Muscle of arm (tissue), 12 donors: ENCODE measurements around the gene COG8. TPM values are rescaled to one million over a fixed set of nuclear protein-coding genes. Genes with fewer than 3 reads are reported as not detected.

Experiments
- DNase-seq: peaks from one replicate; pipeline ENCODE4 v3.0.0-alpha.2; 2013
- polyA plus RNA-seq, 12 donors: library from polyadenylated mRNA; unstranded; fragments of 120-200 nt; gene quantifications; one replicate each; pipeline ENCODE4 v1.2.1, GENCODE V29; 2013; ENCODE audit not compliant: insufficient read length in 12 of 12

Gene COG8
- polyA plus RNA-seq, 12 donors = 18.5 to 26.9 (median 22.5) TPM; not detected in 1

DNA sequence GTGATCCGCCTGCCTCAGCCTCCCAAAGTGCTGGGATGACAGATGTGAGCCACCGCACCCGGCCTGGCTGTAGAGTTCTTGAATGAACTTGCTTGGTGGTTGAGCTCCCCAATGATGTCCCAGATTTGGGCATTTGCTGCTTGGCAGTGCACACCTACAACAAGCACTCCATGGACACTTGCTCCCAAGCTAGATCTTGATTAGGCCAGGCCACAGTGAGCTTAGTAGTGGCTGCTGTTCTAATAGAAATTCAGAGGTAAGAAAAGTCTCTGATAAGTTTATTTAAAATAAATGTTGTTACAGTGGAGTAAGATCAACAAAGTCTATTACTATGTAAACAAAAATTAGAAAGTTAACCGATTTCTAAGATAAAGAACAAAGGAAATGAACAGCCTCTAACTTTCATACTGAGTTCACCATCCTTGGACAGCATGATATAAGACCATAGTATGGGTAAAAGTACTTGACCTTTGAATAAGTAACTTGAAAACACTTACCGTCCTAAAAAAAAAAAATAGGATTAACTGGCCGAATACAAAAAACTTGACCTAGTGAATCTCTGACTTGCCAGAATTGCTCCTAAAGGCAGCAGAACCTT, 11.3 kb upstream of the COG8 start:
- no peak for DNase-seq

DNA sequence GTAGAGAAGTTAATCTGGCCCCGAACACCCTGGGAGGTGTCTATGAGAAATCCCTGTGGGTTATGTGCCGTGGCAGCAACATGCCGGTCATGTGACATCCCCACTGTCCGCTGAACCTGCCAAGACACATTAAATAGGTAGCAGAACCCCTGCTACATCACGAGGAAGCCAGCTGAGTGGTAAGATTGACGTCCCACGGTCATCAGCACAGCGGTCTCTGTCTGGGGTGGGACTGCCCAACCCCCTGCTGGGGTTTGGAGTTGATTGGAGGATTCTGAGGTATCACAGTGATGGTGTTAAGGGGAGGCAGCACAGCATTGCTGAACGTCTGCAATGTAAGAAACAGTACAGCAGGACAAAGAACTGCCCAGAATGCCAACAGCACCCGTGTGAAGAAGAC, 10.2 kb upstream of the COG8 start:
- no peak for DNase-seq

DNA sequence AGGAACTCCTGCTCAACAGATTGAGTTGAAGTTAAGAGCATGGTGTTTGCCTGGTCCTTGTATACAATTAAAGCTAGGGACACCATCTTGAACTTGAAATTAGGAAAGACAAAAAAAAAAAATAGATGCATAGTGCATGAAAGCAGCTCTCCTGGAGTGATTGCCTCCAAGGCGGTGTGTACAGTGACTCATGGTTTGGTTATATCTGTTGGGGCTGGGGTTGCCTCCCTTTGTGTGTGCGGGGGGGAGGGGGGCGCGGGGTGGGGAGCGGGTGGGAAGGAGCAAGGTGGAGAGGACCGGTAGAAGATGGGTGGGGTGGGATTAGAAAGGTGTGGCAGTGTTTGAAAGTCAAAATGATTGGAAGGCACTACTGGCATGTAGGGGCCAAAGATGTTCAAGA, 8.9 kb upstream of the COG8 start:
- no peak for DNase-seq

DNA sequence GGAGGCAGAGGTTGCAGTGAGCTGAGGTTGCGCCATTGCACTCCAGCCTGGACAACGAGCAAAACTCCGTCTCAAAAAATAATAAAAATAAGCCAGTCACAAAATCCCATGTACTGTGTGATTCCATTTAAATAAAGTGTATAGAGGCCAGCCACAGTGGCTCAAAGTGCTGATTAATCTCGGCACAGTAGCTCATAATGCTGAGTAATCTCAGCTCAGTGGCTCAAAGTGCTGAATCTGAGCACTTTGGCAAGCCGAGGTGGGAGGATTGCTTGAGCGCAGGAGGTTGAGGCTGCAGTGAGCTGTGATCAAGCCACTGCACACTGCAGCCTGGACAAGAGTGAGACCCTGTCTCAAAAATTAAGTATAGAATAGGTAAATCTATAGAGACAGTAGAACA, 7.3 kb upstream of the COG8 start:
- DNase-seq = no peak

DNA sequence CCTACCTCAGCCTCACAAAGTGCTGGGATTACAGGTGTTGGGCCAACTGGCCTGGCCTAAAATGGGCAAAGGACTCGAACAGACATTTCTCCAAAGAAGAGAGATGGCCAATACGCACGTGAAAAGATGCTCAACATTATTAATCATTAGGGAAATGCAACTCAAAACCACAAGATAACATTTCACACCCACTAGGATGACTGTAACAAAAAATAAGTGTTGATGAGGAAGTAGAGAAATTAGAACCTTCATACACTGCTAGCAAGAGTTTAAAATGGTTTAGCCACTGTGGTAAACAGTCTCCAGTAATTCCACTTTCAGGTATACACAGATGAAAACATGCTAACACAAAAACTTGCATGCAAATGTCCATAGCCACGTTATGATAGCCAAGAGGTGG, 6.6 kb upstream of the COG8 start:
- no peak for DNase-seq

DNA sequence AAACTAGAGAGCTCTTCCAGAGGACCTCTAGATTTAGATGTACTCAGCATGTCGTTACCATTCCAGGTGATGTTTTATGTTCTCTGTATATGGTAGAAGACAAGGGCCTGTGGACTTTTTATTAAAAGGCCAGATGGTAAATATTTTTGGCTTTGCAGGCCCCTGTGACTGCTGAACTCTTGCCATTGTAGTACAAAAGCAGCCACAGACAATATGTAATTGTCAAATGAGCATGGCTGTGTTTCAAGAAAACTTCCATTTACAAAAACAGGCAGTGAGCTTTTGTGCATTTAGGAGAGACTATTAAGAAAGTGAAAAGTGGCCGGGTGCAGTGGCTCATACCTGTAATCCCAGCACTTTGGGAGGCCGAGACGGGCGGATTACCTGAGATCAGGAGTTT, 4.8 kb upstream of the COG8 start:
- DNase-seq = no peak

DNA sequence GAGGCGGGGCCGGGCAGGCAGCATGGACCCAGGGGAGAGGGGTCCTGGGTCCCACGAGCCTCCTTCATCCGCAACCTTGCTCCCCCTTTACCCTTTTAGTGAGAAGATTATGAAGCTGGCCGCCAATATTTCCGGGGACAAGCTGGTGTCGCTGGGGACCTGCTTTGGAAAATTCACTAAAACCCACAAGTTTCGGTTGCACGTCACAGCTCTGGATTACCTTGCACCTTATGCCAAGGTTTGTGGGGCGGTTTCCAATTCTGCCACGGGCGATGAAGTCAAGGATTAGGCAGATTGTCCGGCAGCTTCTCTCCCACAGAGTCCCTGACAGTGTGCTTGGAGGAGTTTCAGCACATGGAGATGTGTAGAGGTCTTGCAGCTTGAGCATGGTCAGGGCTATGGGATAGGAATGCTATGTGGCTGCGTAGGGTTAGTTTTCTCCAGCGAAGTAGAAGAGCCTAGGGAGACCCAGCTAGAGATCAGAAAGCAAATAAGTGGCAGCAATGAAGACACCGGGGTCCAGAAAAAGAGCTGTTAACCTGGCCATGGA, 806 bp upstream of the COG8 start:
- no peak for DNase-seq

DNA sequence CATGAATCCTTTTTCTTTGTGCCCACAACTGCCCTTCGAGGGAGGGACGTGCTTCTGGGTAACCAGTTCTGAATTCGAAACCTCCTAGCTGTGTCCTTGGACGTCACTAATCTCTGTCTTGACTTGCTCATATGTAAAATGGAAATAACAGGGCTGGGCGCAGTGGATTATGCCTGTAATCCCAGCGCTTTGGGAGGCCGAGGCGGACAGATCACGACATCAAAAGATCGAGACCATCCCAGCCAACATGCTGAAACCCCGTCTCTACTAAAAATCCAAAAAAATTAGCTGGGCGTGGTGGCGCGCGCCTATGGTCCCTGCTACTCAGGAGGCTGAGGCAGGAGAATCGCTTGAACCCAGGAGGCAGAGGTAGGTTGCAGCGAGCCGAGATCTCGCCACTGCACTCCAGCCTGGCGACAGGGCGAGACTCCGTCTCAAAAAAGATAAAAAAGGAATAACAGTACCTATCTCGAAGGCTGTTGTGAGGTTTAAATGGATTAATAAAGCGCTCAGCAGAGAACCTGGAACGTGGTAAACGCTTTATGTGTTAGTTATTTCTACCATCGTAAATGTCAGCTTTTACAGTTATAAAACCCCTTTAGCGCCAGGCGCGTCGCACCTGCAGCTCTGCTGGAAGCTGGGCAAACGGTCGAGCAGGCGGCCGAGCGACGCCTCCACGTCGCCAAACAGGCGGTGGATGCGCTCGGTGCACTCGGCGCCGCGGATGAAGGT, 641 bp downstream of the COG8 start:
- DNase-seq = no peak

DNA sequence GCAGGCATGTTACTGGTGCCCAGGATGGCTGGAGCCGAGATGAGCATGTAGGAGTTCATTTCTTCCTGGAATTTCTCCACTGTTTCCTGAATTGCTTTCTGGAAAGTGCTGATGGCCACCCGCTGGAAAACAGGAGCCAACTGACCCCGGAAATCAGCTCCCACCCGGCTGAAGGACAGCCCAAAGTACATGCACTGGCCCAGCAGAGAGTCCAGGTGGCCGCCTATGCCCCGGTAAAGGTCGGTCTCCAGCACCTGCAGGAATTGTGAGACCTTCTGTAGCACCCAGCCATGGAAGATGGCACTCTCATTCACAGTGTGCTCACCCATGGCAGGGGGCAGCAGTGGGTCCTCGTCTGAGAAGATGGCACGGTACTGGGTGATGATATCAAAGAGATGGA, 4.7 kb downstream of the COG8 start:
- DNase-seq = no peak

DNA sequence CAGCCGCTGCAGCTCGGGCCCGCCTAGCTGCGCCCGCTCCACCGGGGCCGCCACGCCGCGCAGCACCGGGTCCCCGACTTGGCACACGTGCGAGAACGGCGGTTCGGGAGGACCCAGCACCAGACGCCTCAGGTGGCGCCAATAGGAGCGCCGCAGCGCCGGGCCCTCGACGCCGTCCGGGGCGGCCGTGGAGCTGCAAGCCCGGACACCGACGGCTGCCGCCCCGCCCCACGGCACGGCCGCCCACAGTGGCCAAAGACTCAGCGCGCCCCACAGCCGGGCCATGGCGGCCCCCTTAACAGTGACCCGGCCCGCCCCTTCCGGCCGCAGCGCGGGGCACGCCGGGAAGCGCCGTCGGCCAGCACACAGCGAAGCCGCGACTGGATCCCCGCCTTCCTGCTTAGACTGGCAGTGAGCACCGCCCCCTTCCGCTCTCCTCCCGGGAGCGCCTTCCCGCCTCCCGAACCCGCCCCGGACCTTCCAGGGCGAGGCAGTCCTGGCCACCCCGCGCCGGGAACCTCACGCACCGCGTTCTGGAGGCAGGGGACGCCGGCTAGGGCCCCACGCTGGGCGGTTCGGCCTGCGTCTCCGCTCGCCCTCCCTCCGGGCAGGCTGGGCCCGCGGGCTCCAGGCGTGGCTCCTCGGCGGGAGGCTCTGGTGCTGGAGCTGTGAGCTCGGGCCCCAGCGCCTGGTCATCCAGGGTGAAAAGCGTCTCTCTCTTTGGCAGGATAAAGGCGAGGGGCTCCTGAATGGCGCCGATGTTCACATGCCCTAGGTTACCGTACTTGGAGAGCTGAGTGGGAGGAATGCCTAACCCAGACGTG, 8.9 kb downstream of the COG8 start, which contains the start of gene PDF:
Gene PDF, minus strand, starts transcription at position 303 of the 824 bp plus-strand sequence. Its CDS starts 18 bp downstream, at position 285.
- peak; percentile 92 for DNase-seq

DNA sequence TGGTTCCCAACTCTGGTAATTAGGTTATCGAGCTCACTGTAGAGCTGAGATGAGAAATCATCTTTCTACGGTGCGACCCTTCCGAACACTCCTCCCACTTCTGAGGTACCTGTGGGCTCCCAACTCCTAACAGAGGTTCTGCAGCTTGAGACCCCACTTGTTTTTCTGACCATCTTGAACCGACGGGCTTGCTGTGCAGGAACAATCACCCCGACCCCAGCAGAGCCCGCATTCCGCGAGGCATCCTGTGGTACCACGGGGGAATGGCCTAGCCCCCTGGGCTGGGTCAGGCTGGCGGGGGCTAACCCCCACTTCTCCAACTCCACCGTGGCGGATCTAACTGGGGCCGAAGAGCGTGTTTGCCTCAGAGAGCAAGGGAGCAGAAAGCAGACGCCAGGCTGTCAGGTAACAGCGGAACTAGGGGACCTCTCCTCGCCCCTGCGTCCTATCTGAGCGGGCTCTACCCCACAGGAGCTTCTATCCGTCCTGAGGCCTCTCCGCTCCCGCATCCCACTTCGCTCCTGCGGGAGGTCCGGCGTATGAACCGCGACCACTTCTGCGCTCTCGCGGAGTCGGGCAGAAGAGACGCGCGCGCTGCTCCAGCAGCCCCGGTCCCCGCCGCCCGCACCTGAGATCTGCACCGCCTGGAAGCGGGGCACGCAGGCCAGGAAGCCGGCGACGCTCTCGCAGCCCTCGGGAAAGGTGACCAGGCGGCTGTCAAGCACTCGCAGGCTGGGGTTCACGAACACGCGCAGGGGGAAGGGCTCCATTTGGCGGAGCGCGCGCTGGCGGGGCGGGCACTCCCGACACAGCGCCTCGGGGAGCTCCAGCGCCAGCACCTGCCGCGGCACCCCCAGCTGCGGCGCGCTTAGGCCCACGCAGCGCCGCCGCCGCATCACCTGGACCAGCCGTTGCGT, 9.7 kb downstream of the COG8 start:
- no peak for DNase-seq

DNA sequence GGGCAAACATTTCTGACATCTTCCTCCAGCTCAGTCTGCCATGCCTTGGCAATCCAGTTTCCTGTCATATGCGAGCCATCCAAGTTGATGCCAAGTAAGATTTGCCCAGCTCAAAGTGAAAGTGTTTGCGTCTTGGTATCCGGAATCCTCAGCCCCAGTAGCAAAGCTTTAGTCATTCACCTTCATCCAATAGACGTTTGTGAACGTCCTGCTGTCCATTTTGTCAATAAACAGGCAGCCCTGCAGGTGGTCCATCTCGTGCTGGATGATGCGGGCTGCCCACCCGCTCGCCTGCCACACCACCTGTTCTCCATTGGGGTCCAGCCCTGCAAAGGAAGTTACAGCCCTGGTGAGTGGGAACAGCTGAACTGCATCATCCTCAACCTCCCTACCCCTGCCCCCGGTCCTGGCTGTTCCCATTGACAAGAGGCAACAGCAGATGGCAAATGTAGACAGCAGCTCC, 10.5 kb downstream of the COG8 start:
- no peak for DNase-seq

DNA sequence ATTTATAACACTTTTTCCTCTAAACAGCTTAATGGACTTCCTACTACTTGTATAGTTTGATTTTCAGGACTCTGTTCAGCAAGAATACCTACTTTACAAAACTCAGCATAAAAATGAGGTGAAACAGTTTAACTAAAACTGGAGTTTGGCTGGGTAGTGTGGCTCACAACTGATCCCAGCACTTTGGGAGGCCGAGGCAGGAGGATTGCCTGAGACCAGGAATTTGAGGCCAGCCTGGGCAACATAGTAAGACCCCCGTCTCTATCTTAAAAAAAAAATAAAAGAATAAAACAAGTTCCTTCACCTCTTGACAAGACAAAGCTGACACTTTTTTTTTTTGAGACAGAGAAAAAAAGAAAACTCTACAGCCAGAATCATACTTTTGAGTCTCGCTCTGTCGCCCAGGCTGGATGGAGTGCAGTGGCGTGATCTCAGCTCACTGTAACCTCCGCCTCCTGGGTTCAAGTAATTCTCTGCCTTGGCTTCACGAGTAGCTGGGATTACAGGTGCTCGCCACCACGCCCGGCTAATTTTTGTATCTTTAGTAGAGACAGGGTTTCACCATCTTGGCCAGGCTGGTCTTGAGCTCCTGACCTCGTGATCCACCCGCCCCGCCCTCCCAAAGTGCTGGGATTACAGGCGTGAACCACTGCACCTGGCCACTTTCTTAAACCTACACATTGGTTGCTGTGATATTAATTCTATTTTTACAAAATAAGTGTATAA, 11.6 kb downstream of the COG8 start:
- no peak for DNase-seq

DNA sequence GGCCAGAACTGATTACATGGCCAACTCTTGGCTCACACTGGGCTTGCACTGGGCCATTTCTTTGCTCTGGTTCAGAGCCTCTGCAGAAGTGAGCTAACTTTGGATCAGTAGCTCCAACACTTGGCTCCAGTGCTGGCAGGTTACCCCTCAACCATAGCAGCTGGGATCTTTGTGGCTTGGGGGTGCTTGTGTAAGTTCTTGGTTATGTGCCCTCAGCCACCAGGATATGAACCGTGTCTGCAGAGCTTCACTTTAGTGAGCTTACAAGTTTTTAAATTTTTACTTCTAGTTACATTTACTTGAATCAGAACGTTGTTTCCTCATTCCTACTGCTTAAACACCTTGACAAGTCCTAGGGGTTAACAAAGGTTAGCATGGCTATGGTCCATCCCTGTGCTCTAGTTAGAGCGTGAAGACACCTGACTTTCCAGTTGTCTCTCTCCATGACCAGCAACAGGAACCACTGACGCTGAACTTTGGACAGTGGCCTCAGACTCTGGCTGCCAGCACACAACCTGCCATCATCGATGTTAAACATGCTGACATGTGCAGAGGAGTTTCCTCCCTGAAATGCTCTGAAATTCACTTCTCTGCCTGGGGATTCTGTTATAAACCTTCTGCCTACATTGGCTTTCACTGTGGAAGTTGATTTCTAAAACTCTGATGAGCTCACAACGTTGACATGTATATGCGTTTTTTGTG, 13.0 kb downstream of the COG8 start:
- DNase-seq = no peak

DNA sequence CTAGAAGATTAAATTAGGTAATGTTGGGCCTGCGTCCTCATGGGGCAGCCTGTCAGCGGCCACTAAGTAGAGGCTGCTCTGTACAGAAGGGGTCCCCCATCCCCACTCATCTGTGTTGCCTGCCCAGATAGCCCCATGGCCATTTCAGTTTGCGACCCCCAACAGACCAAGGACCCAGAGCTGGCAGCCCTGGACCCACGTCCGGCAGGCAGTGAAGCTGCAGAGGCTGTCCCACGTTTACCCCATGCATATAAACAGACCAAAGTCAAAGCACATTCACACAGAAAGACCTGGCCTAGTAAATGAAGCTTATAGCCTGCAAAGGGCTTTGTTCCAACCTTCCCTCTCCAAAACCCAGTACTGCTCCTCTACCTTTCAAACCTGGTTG, 13.6 kb downstream of the COG8 start:
- no peak for DNase-seq

DNA sequence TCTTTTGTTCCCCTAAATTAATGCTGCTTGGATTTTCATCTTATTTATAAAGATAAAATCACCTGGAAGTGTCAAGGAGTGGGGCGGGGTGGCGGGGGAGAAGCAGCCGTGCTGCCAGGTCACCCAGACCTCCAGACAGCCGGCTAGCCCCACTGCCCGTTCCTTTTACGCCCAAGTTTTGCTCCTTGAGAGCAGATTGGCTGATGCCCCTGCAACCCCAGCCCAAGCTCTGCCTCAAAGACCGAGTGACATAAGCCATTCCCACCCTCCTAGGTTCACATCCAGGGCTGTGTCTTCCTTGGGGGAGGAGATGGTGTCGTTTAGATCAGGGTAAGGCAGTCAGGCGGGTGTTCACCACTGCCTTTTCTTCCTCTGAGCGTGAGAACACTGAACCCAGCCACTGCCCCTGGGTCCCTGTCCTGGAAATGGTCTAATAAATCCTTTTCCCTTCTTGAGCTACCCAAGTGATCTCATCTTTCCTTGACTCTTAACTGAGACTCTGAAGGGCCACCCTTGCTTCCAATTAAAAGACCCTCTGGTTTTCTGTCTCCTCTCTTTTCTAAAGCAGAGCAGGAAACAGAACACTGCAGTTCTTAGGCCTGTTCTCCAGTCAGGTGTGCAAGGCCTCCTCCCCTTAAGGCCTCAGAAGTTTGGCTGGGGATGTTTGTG, 14.6 kb downstream of the COG8 start:
- DNase-seq = no peak

DNA sequence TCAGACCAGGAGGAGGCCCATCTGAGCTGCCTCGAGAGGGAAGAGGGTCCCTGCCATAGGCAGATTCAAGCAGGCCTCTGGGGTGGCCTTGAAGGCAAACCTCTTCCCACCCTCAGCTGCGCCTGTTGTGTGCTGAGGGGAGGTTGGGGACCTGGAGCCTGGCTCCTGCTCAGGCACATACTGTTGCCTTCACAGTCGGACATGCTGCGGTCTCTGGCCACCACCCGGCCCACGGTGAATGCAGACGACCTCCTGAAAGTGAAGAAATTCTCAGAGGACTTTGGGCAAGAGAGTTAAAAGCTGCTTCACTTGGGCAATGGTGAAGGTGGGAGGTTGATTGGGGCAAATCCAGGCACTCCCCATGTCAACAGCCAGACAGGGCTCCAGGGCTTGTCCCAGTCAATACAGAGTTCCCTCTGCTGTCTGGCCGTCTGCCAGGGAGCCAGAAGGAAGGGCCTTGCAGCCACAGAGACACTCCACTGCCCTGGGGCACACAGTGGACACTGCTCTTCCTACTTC, 15.3 kb downstream of the COG8 start:
- no peak for DNase-seq

DNA sequence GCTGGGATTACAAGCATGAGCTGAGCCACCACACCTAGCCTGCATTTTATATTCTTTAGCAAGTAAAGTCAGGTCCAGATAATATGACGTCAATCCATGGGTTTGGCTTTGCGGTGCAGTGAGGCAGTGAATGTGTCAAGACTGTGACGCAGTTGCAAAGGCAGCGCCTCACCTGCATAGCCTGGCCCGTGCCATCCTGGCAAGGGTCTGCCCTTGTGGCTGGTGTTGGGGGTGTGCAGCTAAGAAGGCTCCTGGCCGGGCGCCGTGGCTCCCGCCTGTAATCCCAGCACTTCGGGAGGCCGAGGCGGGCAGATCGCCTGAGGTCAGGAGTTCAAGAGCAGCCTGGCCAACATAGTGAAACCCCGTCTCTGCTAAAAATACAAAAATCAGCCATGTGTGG, 15.9 kb downstream of the COG8 start:
- no peak for DNase-seq

DNA sequence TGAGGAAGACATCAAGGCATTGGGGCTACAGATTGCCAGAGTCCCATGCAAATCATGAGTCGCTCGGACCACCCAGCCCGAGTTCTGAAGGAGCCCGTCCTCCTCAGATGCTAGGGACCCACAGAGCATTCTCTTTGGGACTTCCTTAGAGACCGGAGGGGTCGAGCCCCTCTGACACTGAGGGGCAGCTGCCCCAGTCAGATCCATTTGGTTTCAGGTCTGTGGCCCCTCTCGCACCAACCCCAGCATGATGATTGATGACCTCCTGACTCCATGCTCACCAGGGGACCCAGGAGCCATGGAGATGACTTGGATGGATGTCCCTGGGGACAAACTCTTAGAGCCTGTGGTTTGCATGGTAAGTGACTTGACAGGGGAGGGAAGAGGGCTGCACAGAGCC, 17.0 kb downstream of the COG8 start:
- DNase-seq = no peak
